GM19463 (cell line): ENCODE data around the gene PRR19.

ENCODE experiments used
- ATAC-seq: cut with Tn5 transposase; IDR thresholded peaks from one replicate; pipeline ENCODE4 v1.9.1; 2021; ENCODE audit warnings: mild to moderate bottlenecking, moderate library complexity; ENCODE audit not compliant: unreplicated experiment

Gene PRR19

DNA sequence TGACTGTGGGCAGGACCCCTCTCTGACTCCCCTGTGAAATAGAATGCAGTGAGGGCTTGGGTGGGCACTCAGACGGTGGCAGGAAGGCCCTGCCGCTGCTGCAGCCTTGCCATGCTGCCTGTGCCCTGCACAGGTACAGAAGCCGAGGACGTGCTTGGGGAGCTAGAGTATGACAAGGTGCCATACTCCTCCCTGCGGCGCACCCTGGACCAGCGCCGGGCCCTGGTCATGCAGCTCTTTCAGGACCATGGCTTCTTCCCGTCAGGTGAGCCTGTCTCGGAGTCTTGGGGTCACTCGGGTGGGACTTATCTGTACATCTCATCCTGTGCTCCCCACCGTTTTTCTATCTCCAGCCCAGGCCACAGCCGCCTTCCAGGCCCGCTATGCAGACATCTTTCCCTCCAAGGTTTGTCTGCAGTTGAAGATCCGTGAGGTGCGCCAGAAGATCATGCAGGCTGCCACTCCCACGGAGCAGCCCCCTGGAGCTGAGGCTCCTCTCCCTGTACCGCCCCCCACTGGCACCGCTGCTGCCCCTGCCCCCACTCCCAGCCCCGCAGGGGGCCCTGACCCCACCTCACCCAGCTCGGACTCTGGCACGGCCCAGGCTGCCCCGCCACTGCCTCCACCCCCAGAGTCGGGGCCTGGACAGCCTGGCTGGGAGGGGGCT is 7.3 kb upstream of the PRR19 start:
- no peak for ATAC-seq

GRCh38 chr19:42295342-42295741 is 6.6 kb upstream of the PRR19 start:
- ATAC-seq, result no peak

- ATAC-seq, result no peak
Observed at GRCh38 chr19:42295831-42296525, 6.0 kb upstream of the PRR19 start.

DNA sequence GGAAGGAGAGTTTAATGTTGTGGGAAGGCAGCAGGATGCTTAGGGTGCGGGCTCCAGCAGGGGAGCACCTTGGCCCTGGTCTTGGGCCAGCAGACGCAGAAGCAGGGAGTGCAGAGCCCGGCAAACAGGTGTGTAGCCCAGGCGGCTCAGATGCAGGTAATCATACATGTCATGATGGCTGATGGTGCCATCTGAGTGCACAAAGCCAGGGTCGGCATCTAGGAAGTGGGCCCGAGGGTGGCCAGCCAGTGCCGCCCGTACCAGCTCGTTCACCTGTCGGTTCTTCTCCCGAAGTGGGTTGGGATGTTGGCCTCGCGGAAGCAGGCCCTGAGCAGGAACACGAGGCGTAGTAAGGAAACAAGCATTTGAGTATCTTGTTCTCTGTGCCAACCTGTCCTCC is 4.9 kb upstream of the PRR19 start:
- no peak for ATAC-seq

GRCh38 chr19:42303101-42303464 is 1.2 kb downstream of the PRR19 start:
- no peak for ATAC-seq

- ATAC-seq, result no peak
Observed at GRCh38 chr19:42303876-42304275, 1.9 kb downstream of the PRR19 start.

- no peak for ATAC-seq
Observed at GRCh38 chr19:42306646-42307045, 4.7 kb downstream of the PRR19 start.

DNA sequence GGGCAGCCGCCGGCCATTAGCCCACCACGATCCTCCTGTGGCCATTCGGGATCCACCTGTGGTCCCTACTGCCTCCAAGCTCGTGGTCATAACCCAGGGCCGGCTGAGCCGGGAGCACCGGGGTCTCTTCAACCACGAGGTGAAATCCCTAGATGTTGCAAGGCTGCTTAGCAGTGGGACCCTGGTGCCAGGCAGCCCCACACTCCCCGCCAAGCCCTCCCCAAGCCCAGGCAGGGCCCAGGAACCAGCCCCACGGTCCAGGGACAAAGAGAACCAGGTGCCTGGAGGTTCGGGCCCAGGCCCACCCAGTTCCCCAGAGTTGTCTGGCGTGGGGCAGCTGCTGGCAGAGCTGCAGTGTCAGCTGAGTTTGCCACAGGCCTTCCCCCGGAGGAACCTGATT is 7.8 kb downstream of the PRR19 start:
- ATAC-seq, result no peak

DNA sequence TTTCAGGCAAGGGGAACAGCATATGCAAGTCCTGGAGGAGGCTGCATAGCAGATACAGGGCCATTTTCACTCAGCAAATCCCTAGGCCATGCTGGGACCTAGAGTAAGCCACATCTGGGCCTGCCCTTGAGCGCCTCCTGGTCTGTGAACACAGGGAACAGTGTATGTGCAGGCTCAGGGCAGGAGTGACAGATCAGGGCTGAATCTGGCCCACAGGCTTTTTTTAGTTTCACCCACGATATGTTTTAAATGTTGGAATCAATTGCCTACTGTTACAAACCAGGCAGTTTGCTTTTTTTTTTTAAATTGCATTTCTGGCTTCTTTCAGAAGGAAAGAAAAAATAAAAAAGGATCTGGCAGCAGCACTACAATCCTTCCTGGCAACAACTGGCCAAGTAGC is 9.7 kb downstream of the PRR19 start:
- ATAC-seq, result no peak

DNA sequence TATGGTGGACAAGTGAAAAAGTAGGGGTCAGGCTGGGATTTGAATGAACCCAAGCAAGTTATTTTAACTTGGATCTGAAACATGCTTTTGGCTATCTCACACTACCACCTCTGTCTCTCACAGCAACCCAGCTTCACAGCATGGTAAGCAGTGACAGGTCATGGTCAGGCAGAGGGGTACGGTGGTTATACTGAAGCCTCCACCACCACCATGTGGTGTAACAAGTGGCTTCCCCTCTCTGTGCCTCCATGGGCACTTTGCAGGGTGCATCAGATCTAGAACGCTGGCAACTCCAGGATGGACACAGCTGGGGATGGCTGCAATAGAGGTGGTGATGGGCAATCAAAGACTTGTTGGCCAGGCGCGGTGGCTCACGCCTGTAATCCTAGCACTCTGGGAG is 10.4 kb downstream of the PRR19 start:
- ATAC-seq, result no peak

- no peak for ATAC-seq
Observed at GRCh38 chr19:42313096-42313839, 11.3 kb downstream of the PRR19 start, which contains the start of gene TMEM145. Gene TMEM145, plus strand, starts transcription at chr19:42313309. Its CDS starts 68 bp downstream, at chr19:42313377.

DNA sequence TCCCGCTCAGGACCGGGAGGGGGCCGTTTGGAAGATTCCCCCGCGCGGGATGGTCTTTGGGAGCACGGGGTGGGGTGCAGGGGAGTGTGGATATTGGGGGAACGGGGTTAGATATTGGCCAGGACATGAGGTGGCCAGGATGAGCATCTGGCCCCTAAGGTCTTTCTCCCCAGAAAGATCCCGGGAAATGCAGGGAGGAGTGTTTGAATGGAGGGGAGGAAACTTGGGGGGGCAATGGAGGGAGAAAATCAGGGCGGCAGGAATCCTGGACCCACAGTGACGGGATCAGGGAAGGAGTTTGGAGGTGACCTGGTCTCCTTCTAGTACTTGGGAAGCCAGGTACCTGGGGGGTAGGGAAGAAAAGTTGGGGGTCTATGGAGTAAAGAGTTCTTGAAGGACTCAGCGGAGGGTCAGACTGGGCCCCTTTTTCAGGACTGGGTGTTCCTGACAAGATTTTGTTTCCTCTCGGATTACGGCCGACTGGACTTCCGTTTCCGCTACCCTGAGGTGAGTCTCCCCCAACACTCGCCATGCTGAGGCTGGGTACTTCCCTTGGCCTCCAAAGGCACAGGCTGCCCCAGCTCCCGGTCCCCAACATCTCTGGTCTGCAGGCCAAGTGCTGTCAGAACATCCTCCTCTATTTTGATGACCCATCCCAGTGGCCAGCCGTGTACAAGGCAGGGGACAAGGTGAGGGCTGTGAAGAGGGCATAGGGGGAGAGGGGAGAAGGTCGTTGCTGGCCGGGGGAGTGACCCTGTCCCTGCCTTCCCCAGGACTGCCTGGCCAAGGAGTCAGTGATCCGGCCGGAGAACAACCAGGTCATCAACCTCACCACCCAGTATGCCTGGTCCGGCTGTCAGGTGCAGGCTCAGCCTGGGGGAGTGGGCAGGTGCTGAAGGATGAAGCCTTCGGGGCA is 12.2 kb downstream of the PRR19 start:
- ATAC-seq, result no peak

DNA sequence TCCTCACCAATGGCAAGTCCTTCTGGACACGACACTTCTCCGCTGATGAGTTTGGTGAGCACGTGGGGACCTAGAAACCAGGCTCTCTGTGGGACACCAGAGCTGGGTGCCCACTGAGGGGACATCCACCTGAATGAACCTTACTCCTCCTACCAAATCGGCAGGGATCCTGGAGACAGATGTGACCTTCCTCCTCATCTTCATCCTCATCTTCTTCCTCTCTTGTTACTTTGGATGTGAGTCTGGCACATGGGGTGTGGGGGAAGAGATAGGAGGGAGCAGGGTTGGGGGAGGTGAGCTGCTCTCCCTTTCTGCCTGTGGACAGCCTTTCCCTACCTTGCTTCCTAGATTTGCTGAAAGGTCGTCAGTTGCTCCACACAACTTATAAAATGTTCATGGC is 13.1 kb downstream of the PRR19 start:
- no peak for ATAC-seq

- ATAC-seq, result no peak
Observed at GRCh38 chr19:42316223-42317211, 14.6 kb downstream of the PRR19 start.

DNA sequence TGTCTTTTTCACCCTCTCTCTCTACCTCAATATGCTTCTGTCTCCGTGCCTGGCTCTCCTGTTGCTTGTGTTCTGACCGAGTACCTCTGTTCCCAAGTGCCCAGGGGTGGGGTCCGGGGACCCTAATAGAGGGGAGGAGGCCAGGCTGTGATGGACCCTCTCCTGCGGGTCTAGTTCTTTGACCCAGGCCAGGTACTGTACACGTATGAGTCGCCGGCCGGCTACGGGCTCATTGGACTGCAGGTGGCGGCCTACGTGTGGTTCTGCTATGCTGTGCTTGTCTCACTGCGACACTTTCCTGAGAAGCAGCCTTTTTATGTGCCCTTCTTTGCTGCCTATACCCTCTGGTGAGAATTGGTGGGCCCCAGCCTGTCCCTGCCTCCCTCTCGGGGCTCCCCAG is 15.6 kb downstream of the PRR19 start:
- ATAC-seq, result no peak

GRCh38 chr19:42322305-42322704 is 20.4 kb downstream of the PRR19 start:
- ATAC-seq, result no peak

DNA sequence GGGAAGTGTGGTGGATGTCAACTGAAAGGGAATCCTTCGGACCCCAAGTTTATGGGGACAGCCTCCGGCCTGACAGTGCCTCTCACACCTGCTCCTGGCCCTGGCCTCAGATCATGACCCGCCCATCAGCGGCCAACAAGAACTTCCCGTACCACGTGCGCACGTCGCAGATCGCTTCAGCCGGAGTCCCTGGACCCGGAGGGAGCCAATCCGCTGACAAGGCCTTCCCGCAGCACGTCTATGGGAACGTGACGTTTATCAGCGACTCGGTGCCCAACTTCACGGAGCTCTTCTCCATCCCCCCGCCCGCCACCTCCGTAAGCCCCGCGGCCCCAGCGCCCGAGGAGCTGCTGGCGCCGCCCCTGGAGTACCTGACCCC is 21.5 kb downstream of the PRR19 start:
- no peak for ATAC-seq

- ATAC-seq, result no peak
Observed at GRCh38 chr19:42323852-42324654, 22.1 kb downstream of the PRR19 start.
